ENCODE data around the gene CC2D1B.

DNA sequence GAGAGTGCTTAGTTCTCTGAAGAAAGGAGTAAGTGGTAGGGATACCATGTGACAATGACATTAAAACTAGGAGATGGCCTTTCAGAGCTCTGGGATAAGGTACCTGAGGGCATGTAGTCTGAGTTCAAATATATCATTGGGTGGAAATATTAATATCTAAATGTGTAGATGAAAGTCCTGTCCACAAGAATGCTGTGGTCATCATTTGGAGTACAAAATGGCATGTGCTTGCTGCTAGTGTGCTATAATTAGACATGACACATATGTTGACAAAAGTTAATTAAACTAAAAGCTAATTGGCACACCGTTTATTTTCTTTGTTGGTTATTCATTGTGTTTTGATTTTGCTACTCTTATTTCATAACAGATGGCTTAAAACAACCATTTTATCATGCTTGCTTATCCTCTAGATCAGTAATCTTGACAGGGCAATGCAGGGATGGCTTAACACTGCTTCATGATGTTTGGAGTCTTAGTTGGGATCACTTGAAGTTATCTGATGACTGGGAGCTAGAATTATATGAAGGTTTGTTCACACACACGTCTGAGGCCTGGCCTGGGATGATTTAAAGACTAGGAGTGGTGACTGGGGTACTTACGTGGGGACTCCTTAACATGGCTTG lies 31.0 kb downstream of the CC2D1B start:
- TF ChIP-seq TAF1 (IDR thresholded peaks at IDR 0.05; ENCODE audit: low read depth) (no peak), FOXM1 (IDR thresholded peaks at IDR 0.05; ENCODE audit: borderline replicate concordance, low read depth) (no peak), TEAD4 (IDR thresholded peaks at IDR 0.05) (no peak), CEBPB (IDR thresholded peaks at IDR 0.05) (no peak), EP300 (IDR thresholded peaks at IDR 0.05; ENCODE audit: borderline replicate concordance) (no peak)
- TF ChIP-seq, protein P1, sequence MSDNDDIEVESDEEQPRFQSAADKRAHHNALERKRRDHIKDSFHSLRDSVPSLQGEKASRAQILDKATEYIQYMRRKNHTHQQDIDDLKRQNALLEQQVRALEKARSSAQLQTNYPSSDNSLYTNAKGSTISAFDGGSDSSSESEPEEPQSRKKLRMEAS (IDR thresholded peaks at IDR 0.05) = no peak
- TF ChIP-seq, protein P2, sequence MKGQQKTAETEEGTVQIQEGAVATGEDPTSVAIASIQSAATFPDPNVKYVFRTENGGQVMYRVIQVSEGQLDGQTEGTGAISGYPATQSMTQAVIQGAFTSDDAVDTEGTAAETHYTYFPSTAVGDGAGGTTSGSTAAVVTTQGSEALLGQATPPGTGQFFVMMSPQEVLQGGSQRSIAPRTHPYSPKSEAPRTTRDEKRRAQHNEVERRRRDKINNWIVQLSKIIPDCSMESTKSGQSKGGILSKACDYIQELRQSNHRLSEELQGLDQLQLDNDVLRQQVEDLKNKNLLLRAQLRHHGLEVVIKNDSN (IDR thresholded peaks at IDR 0.05) = no peak
- TF ChIP-seq, protein P3, sequence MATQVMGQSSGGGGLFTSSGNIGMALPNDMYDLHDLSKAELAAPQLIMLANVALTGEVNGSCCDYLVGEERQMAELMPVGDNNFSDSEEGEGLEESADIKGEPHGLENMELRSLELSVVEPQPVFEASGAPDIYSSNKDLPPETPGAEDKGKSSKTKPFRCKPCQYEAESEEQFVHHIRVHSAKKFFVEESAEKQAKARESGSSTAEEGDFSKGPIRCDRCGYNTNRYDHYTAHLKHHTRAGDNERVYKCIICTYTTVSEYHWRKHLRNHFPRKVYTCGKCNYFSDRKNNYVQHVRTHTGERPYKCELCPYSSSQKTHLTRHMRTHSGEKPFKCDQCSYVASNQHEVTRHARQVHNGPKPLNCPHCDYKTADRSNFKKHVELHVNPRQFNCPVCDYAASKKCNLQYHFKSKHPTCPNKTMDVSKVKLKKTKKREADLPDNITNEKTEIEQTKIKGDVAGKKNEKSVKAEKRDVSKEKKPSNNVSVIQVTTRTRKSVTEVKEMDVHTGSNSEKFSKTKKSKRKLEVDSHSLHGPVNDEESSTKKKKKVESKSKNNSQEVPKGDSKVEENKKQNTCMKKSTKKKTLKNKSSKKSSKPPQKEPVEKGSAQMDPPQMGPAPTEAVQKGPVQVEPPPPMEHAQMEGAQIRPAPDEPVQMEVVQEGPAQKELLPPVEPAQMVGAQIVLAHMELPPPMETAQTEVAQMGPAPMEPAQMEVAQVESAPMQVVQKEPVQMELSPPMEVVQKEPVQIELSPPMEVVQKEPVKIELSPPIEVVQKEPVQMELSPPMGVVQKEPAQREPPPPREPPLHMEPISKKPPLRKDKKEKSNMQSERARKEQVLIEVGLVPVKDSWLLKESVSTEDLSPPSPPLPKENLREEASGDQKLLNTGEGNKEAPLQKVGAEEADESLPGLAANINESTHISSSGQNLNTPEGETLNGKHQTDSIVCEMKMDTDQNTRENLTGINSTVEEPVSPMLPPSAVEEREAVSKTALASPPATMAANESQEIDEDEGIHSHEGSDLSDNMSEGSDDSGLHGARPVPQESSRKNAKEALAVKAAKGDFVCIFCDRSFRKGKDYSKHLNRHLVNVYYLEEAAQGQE (IDR thresholded peaks at IDR 0.05; ENCODE audit: low read depth) = no peak
